ENCODE data around the gene COL11A2.

Gene COL11A2

GRCh38 chr6:33204165-33204414, 11.8 kb upstream of the COL11A2 start:
- Histone ChIP-seq H3K9ac (ENCODE audit: insufficient read length) (peak overlapping the region; percentile 52), H3K36me3 (ENCODE audit: insufficient read depth, low read length) (peaks cover 29% of the 10 kb centered on the region), H3K27ac (peak overlapping the region; percentile 69), H3K9me3 (ENCODE audit: low read depth, low read length) (no peaks in the 10 kb centered on the region), H3K4me3 (peak overlapping the region; percentile 98)
- DNase-seq (ENCODE audit: low read depth, low spot score), result no peak
- TF ChIP-seq POLR2AphosphoS5 (IDR thresholded peaks at IDR 0.05; ENCODE audit: borderline replicate concordance, low read depth, low read length) (no peak), EZH2 (IDR thresholded peaks at IDR 0.05) (no peak), FOXP2 (optimal IDR thresholded peaks at IDR 0.05; ENCODE audit: control extremely low read depth, extremely low read length, insufficient read depth) (no peak)

GRCh38 chr6:33203443-33204164, 11.3 kb upstream of the COL11A2 start:
- peak overlapping the region; percentile 52 for H3K9ac ChIP-seq (ENCODE audit: insufficient read length)

GRCh38 chr6:33202799-33203198, 10.5 kb upstream of the COL11A2 start:
- 0 out of 2 replicates have a peak overlapping the region, but pooled peaks have one; percentile 90 for H3K4me3 ChIP-seq
- H3K9ac ChIP-seq (ENCODE audit: insufficient read length), result peak overlapping the region; percentile 97
- H3K9me3 ChIP-seq (ENCODE audit: low read depth, low read length), result no peaks in the 10 kb centered on the region
- peak overlapping the region; percentile 69 for H3K27ac ChIP-seq
- no peak for TF ChIP-seq POLR2AphosphoS5 (IDR thresholded peaks at IDR 0.05; ENCODE audit: borderline replicate concordance, low read depth, low read length)
- no peak for TF ChIP-seq FOXP2 (optimal IDR thresholded peaks at IDR 0.05; ENCODE audit: control extremely low read depth, extremely low read length, insufficient read depth)
- TF ChIP-seq EZH2 (IDR thresholded peaks at IDR 0.05), result no peak
- DNase-seq (ENCODE audit: low read depth, low spot score), result no peak
- peaks cover 29% of the 10 kb centered on the region for H3K36me3 ChIP-seq (ENCODE audit: insufficient read depth, low read length)

More at GRCh38 chr6:33203443-33204164, 11.3 kb upstream of the COL11A2 start:
- H3K9me3 ChIP-seq (ENCODE audit: low read depth, low read length), result no peaks in the 10 kb centered on the region
- H3K36me3 ChIP-seq (ENCODE audit: insufficient read depth, low read length), result peaks cover 29% of the 10 kb centered on the region
- no peak for DNase-seq (ENCODE audit: low read depth, low spot score)
- H3K27ac ChIP-seq, result peak overlapping the region; percentile 69
- H3K4me3 ChIP-seq, result peak overlapping the region; percentile 98
- TF ChIP-seq FOXP2 (optimal IDR thresholded peaks at IDR 0.05; ENCODE audit: control extremely low read depth, extremely low read length, insufficient read depth), result no peak
- TF ChIP-seq POLR2AphosphoS5 (IDR thresholded peaks at IDR 0.05; ENCODE audit: borderline replicate concordance, low read depth, low read length), result no peak

GRCh38 chr6:33201935-33202334, 9.7 kb upstream of the COL11A2 start:
- TF ChIP-seq POLR2AphosphoS5 (IDR thresholded peaks at IDR 0.05; ENCODE audit: borderline replicate concordance, low read depth, low read length) (no peak), FOXP2 (optimal IDR thresholded peaks at IDR 0.05; ENCODE audit: control extremely low read depth, extremely low read length, insufficient read depth) (no peak), EZH2 (IDR thresholded peaks at IDR 0.05) (no peak)
- Histone ChIP-seq H3K27ac (no peak overlapping the region), H3K36me3 (ENCODE audit: insufficient read depth, low read length) (peaks cover 34% of the 10 kb centered on the region), H3K9me3 (ENCODE audit: low read depth, low read length) (no peaks in the 10 kb centered on the region), H3K9ac (ENCODE audit: insufficient read length) (peak overlapping the region; percentile 97), H3K4me3 (peak overlapping the region; percentile 90)
- no peak for DNase-seq (ENCODE audit: low read depth, low spot score)

GRCh38 chr6:33201147-33201545, 8.9 kb upstream of the COL11A2 start:
- Histone ChIP-seq H3K27ac (peak overlapping the region; percentile 97; the same call in 1 of the 2 replicates), H3K9me3 (ENCODE audit: low read depth, low read length) (no peaks in the 10 kb centered on the region), H3K4me3 (peak overlapping the region; percentile 90), H3K9ac (ENCODE audit: insufficient read length) (peak overlapping the region; percentile 97), H3K36me3 (ENCODE audit: insufficient read depth, low read length) (peaks cover 42% of the 10 kb centered on the region)
- TF ChIP-seq FOXP2 (optimal IDR thresholded peaks at IDR 0.05; ENCODE audit: control extremely low read depth, extremely low read length, insufficient read depth) (no peak), POLR2AphosphoS5 (IDR thresholded peaks at IDR 0.05; ENCODE audit: borderline replicate concordance, low read depth, low read length) (no peak), EZH2 (IDR thresholded peaks at IDR 0.05) (no peak)
- no peak for DNase-seq (ENCODE audit: low read depth, low spot score)

GRCh38 chr6:33200219-33201146, 8.2 kb upstream of the COL11A2 start, which contains the start of the genes RXRB and SLC39A7:
Gene RXRB, minus strand, starts transcription at chr6:33200665. Its CDS starts 189 bp downstream, at chr6:33200476.
Gene SLC39A7, plus strand, starts transcription at chr6:33200867. Its CDS starts 379 bp downstream, at chr6:33201246.
- peak; percentile 87 for TF ChIP-seq POLR2AphosphoS5 (IDR thresholded peaks at IDR 0.05; ENCODE audit: borderline replicate concordance, low read depth, low read length)
- TF ChIP-seq EZH2 (IDR thresholded peaks at IDR 0.05), result no peak
- peak; percentile 77 for TF ChIP-seq FOXP2 (optimal IDR thresholded peaks at IDR 0.05; ENCODE audit: control extremely low read depth, extremely low read length, insufficient read depth)
- no peaks in the 10 kb centered on the region for H3K9me3 ChIP-seq (ENCODE audit: low read depth, low read length)
- peak; percentile 99 for DNase-seq (ENCODE audit: low read depth, low spot score)
- peaks cover 48% of the 10 kb centered on the region for H3K36me3 ChIP-seq (ENCODE audit: insufficient read depth, low read length)
- peak within 1 kb of the TSS; percentile 90 for H3K4me3 ChIP-seq
- peak within 1 kb of the TSS; percentile 97 for H3K27ac ChIP-seq
- H3K9ac ChIP-seq (ENCODE audit: insufficient read length), result peak within 1 kb of the TSS; percentile 97

- no peak for TF ChIP-seq EZH2 (IDR thresholded peaks at IDR 0.05)
- peak; percentile 89 for TF ChIP-seq FOXP2 (optimal IDR thresholded peaks at IDR 0.05; ENCODE audit: control extremely low read depth, extremely low read length, insufficient read depth)
- TF ChIP-seq POLR2AphosphoS5 (IDR thresholded peaks at IDR 0.05; ENCODE audit: borderline replicate concordance, low read depth, low read length), result no peak
- H3K36me3 ChIP-seq (ENCODE audit: insufficient read depth, low read length), result peaks cover 56% of the 10 kb centered on the region
- no peaks in the 10 kb centered on the region for H3K9me3 ChIP-seq (ENCODE audit: low read depth, low read length)
- H3K9ac ChIP-seq (ENCODE audit: insufficient read length), result peak overlapping the region; percentile 97
- no peak for DNase-seq (ENCODE audit: low read depth, low spot score)
- H3K4me3 ChIP-seq, result peak overlapping the region; percentile 90
- H3K27ac ChIP-seq, result peak overlapping the region; percentile 97
These were observed 7.5 kb upstream of the COL11A2 start for GRCh38 chr6:33199687-33200218.

All from SK-N-MC (cell line).